ENCODE results near the gene PRL. TPM values are rescaled to one million over a fixed set of nuclear protein-coding genes. Genes with fewer than 3 reads are reported as not detected.

PRL gene
- total RNA-seq, 5 donors from 2014 or later (not counting 1 experiment from before 2014, with no cell fraction given): 0.82 TPM; not detected in 4

GRCh38 chr6:22288721-22289120, 8.1 kb downstream of the PRL start:
- Histone ChIP-seq H3K4me3 (ENCODE audit: control insufficient read depth in 1 of 2, extremely low read depth in 1 of 2, low read length in 1 of 2) (no peak overlapping the region), H3K27ac (ENCODE audit: low read length) (no peak overlapping the region), H3K9me3 (no peaks in the 10 kb centered on the region), H3K36me3 (ENCODE audit: control insufficient read depth in 2 of 2, extremely low read depth in 1 of 2, insufficient read depth in 1 of 2, low read length in 1 of 2) (no peaks in the 10 kb centered on the region), H3K4me1 (ENCODE audit: control insufficient read depth in 1 of 2, extremely low read depth in 1 of 2, insufficient read depth in 2 of 2, low read length in 2 of 2) (no peaks in the 10 kb centered on the region), H3K27me3 (replicated peaks in 1 of 2; ENCODE audit: control insufficient read depth in 2 of 2, extremely low read depth in 1 of 2, insufficient read depth in 2 of 2, low read length in 1 of 2) (no peaks in the 10 kb centered on the region)
- ATAC-seq (replicated peaks in 1 of 4) (no peak), DNase-seq (no peak)
- H3K9me3 Mint-ChIP-seq: peaks cover 0 to 19% (median 0%) of the 10 kb centered on the region in 3 donors
- no peak overlapping the region for H3K27ac Mint-ChIP-seq
- WGBS (ENCODE audit: insufficient coverage): 93% methylated on average over 14 of the region's 18 CpGs
- H3K4me3 Mint-ChIP-seq: no peak overlapping the region
- H3K36me3 Mint-ChIP-seq: no peaks in the 10 kb centered on the region
- H3K4me1 Mint-ChIP-seq: no peaks in the 10 kb centered on the region
- ChIA-PET POLR2A (no interaction called here), CTCF (no interaction called here)
- no peaks in the 10 kb centered on the region for H3K27me3 Mint-ChIP-seq

GRCh38 chr6:22284666-22285065, 12.2 kb downstream of the PRL start:
- DNase-seq (no peak), ATAC-seq (replicated peaks in 1 of 4) (no peak)
- H3K4me3 Mint-ChIP-seq: no peak overlapping the region
- H3K4me3 ChIP-seq (ENCODE audit: control insufficient read depth in 1 of 2, extremely low read depth in 1 of 2, low read length in 1 of 2): no peak overlapping the region
- no CpG with 5 or more reads among the region's 2 CpGs for WGBS (ENCODE audit: insufficient coverage)
- no peak overlapping the region for H3K27ac ChIP-seq (ENCODE audit: low read length)
- H3K36me3 Mint-ChIP-seq: no peaks in the 10 kb centered on the region
- no peaks in the 10 kb centered on the region for H3K4me1 Mint-ChIP-seq
- ChIA-PET CTCF (no interaction called here), POLR2A (interaction anchor here in 1 of 2 donors (0.5 kb wide), 1 partner anchor 71 kb away, joined by 4 read pairs; no protein-coding TSS in a partner anchor)
- peaks cover 0 to 9% (median 3%) of the 10 kb centered on the region in 3 donors for H3K9me3 Mint-ChIP-seq
- no peaks in the 10 kb centered on the region for H3K36me3 ChIP-seq (ENCODE audit: control insufficient read depth in 2 of 2, extremely low read depth in 1 of 2, insufficient read depth in 1 of 2, low read length in 1 of 2)
- no peaks in the 10 kb centered on the region for H3K27me3 Mint-ChIP-seq
- H3K27me3 ChIP-seq (replicated peaks in 1 of 2; ENCODE audit: control insufficient read depth in 2 of 2, extremely low read depth in 1 of 2, insufficient read depth in 2 of 2, low read length in 1 of 2): no peaks in the 10 kb centered on the region
- no peak overlapping the region for H3K27ac Mint-ChIP-seq
- no peaks in the 10 kb centered on the region for H3K4me1 ChIP-seq (ENCODE audit: control insufficient read depth in 1 of 2, extremely low read depth in 1 of 2, insufficient read depth in 2 of 2, low read length in 2 of 2)
- no peaks in the 10 kb centered on the region for H3K9me3 ChIP-seq

DNA sequence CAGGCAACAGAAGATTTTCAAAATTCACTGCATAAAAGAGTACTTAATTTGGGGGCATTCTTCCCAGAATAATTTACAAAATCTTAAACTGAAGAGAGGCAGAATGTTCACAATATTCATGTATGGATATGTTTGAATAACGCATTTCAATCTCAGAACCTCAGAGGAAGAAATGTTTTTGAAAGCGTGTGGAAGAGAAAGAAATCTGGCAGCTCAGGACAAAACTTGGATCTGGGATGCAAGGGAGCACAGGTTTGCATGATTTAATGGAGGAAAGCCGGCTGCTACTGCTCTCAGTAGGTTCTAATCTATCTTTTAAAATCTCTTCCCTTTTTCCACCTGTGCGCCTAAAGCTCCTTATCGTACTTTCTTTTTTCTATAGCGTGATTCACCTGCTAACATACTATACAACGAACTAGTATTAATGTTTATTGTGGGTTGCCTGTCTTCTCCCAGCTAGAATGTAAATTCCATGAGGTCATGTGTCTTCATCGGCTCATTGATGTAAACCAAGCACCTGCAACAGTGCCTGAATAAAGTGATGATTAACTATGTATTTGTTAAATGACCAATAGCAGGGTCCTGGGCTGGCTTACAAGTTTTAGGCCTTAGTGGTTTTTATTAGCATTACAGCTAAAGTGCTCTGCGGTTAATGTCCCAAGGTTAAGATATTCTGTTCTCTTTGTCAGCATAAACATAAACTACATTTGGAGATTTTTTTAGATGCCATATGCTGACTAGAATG, 15.3 kb downstream of the PRL start:
- H3K4me3 ChIP-seq (ENCODE audit: control insufficient read depth in 1 of 2, extremely low read depth in 1 of 2, low read length in 1 of 2): no peak overlapping the region
- POLR2A ChIA-PET: no interaction called here
- H3K36me3 Mint-ChIP-seq: no peaks in the 10 kb centered on the region
- no peak overlapping the region for H3K27ac ChIP-seq (ENCODE audit: low read length)
- H3K27me3 ChIP-seq (replicated peaks in 1 of 2; ENCODE audit: control insufficient read depth in 2 of 2, extremely low read depth in 1 of 2, insufficient read depth in 2 of 2, low read length in 1 of 2): no peaks in the 10 kb centered on the region
- H3K36me3 ChIP-seq (ENCODE audit: control insufficient read depth in 2 of 2, extremely low read depth in 1 of 2, insufficient read depth in 1 of 2, low read length in 1 of 2): no peaks in the 10 kb centered on the region
- CTCF ChIA-PET: no interaction called here
- DNase-seq (no peak), ATAC-seq (replicated peaks in 1 of 4) (no peak)
- no peaks in the 10 kb centered on the region for H3K4me1 Mint-ChIP-seq
- H3K4me3 Mint-ChIP-seq: no peak overlapping the region
- WGBS (ENCODE audit: insufficient coverage): 94% methylated on average over 3 of the region's 9 CpGs
- H3K27ac Mint-ChIP-seq: no peak overlapping the region
- no peaks in the 10 kb centered on the region for H3K9me3 ChIP-seq
- peaks cover 2 to 16% (median 3%) of the 10 kb centered on the region in 3 donors for H3K9me3 Mint-ChIP-seq
- H3K4me1 ChIP-seq (ENCODE audit: control insufficient read depth in 1 of 2, extremely low read depth in 1 of 2, insufficient read depth in 2 of 2, low read length in 2 of 2): no peaks in the 10 kb centered on the region
- no peaks in the 10 kb centered on the region for H3K27me3 Mint-ChIP-seq

DNA sequence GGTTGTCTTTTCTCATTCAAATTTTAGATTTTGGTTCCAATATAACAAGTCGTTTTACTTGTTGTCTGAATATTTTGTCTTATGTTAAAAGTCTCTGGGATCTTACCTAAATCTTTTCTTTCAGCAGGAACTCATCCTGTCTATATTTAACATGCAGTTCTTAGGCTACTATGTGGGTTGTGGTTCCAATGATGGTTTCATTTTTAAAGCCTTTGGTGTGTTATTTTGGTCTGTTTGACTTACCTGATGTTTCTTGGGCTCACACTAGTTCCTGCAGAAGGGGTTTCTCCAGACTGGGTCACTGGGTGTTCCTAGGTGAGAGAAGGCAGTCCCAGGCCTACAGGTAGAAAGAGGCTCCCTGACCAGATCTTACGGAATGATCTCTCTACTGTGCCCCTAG, 17.4 kb downstream of the PRL start:
- Histone ChIP-seq H3K27me3 (replicated peaks in 1 of 2; ENCODE audit: control insufficient read depth in 2 of 2, extremely low read depth in 1 of 2, insufficient read depth in 2 of 2, low read length in 1 of 2) (no peaks in the 10 kb centered on the region), H3K4me3 (ENCODE audit: control insufficient read depth in 1 of 2, extremely low read depth in 1 of 2, low read length in 1 of 2) (no peak overlapping the region), H3K36me3 (ENCODE audit: control insufficient read depth in 2 of 2, extremely low read depth in 1 of 2, insufficient read depth in 1 of 2, low read length in 1 of 2) (no peaks in the 10 kb centered on the region), H3K27ac (ENCODE audit: low read length) (no peak overlapping the region), H3K4me1 (ENCODE audit: control insufficient read depth in 1 of 2, extremely low read depth in 1 of 2, insufficient read depth in 2 of 2, low read length in 2 of 2) (no peaks in the 10 kb centered on the region), H3K9me3 (no peaks in the 10 kb centered on the region)
- no peaks in the 10 kb centered on the region for H3K36me3 Mint-ChIP-seq
- no peaks in the 10 kb centered on the region for H3K27me3 Mint-ChIP-seq
- H3K4me3 Mint-ChIP-seq: no peak overlapping the region
- H3K9me3 Mint-ChIP-seq: peaks cover 3 to 18% (median 5%) of the 10 kb centered on the region in 3 donors
- H3K27ac Mint-ChIP-seq: no peak overlapping the region
- no peak for ATAC-seq (replicated peaks in 1 of 4)
- no peaks in the 10 kb centered on the region for H3K4me1 Mint-ChIP-seq
- POLR2A ChIA-PET: interaction anchor here in 1 of 2 donors (0.6 kb wide), 1 partner anchor 924 kb away, joined by 3 read pairs; no protein-coding TSS in a partner anchor
- no peak for DNase-seq
- CTCF ChIA-PET: no interaction called here
- WGBS (ENCODE audit: insufficient coverage): 100% methylated on average over 1 of the region's 2 CpGs

DNA sequence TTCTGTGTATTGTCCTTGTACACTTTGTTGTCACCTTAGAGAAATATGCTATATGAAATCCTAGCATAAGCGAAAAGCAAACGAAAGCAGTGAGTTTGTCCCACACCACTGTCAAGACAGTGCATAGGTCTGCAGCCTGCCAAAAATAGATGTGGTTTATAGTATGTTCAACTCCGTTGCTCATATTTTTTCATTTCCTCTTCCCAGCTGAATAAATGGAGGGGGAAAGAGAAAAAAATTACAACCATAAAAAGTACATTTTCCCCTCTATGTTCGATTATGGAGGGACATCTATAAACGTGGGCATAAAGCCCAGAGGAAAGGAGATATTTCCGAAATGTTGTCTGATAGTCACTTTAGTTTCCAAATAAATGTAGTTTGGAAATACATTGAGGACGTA, 25.8 kb downstream of the PRL start:
- H3K36me3 ChIP-seq (ENCODE audit: control insufficient read depth in 2 of 2, extremely low read depth in 1 of 2, insufficient read depth in 1 of 2, low read length in 1 of 2): no peaks in the 10 kb centered on the region
- Mint-ChIP-seq H3K36me3 (no peaks in the 10 kb centered on the region), H3K9me3 (peaks cover 0 to 18% (median 5%) of the 10 kb centered on the region in 3 donors), H3K4me3 (no peak overlapping the region), H3K4me1 (no peaks in the 10 kb centered on the region), H3K27ac (no peak overlapping the region), H3K27me3 (no peaks in the 10 kb centered on the region)
- ATAC-seq (replicated peaks in 1 of 4) (no peak), DNase-seq (no peak)
- 58% methylated on average over 2 of the region's 7 CpGs for WGBS (ENCODE audit: insufficient coverage)
- no peak overlapping the region for H3K4me3 ChIP-seq (ENCODE audit: control insufficient read depth in 1 of 2, extremely low read depth in 1 of 2, low read length in 1 of 2)
- H3K27ac ChIP-seq (ENCODE audit: low read length): no peak overlapping the region
- H3K27me3 ChIP-seq (replicated peaks in 1 of 2; ENCODE audit: control insufficient read depth in 2 of 2, extremely low read depth in 1 of 2, insufficient read depth in 2 of 2, low read length in 1 of 2): no peaks in the 10 kb centered on the region
- peaks cover 0 to 4% of the 10 kb centered on the region in 2 experiments for H3K4me1 ChIP-seq (ENCODE audit: control insufficient read depth in 1 of 2, extremely low read depth in 1 of 2, insufficient read depth in 2 of 2, low read length in 2 of 2)
- H3K9me3 ChIP-seq: no peaks in the 10 kb centered on the region
- ChIA-PET CTCF (no interaction called here), POLR2A (no interaction called here)

- DNase-seq (no peak), ATAC-seq (replicated peaks in 1 of 4) (no peak)
- no peak overlapping the region for H3K27ac ChIP-seq (ENCODE audit: low read length)
- Mint-ChIP-seq H3K9me3 (no peaks in the 10 kb centered on the region), H3K4me1 (no peaks in the 10 kb centered on the region), H3K36me3 (no peaks in the 10 kb centered on the region), H3K27me3 (no peaks in the 10 kb centered on the region), H3K27ac (no peak overlapping the region), H3K4me3 (no peak overlapping the region)
- H3K4me3 ChIP-seq (ENCODE audit: control insufficient read depth in 1 of 2, extremely low read depth in 1 of 2, low read length in 1 of 2): no peak overlapping the region
- no peaks in the 10 kb centered on the region for H3K4me1 ChIP-seq (ENCODE audit: control insufficient read depth in 1 of 2, extremely low read depth in 1 of 2, insufficient read depth in 2 of 2, low read length in 2 of 2)
- ChIA-PET CTCF (no interaction called here), POLR2A (no interaction called here)
- H3K27me3 ChIP-seq (replicated peaks in 1 of 2; ENCODE audit: control insufficient read depth in 2 of 2, extremely low read depth in 1 of 2, insufficient read depth in 2 of 2, low read length in 1 of 2): no peaks in the 10 kb centered on the region
- no CpG with 5 or more reads among the region's 2 CpGs for WGBS (ENCODE audit: insufficient coverage)
- no peaks in the 10 kb centered on the region for H3K36me3 ChIP-seq (ENCODE audit: control insufficient read depth in 2 of 2, extremely low read depth in 1 of 2, insufficient read depth in 1 of 2, low read length in 1 of 2)
- H3K9me3 ChIP-seq: no peaks in the 10 kb centered on the region
Observed at GRCh38 chr6:22263748-22264147, 33.1 kb downstream of the PRL start.

Data from T-cell (primary cell).